HG03025 (cell line): ENCODE data around the gene PLXDC1.

Experiments used
- ATAC-seq: cut with Tn5 transposase; IDR thresholded peaks from one replicate; pipeline ENCODE4 v1.9.1; 2021; ENCODE audit warnings: mild to moderate bottlenecking, moderate library complexity; ENCODE audit not compliant: unreplicated experiment, low FRiP score

Gene PLXDC1

GRCh38 chr17:39158623-39159022, 7.2 kb upstream of the PLXDC1 start:
- ATAC-seq, result no peak

- no peak for ATAC-seq
These were observed 5.1 kb upstream of the PLXDC1 start for GRCh38 chr17:39156491-39156890.

GRCh38 chr17:39155654-39156053, 4.2 kb upstream of the PLXDC1 start:
- no peak for ATAC-seq

- no peak for ATAC-seq
These were observed 2.2 kb upstream of the PLXDC1 start for GRCh38 chr17:39153599-39154051.

GRCh38 chr17:39151943-39152818, 744 bp upstream of the PLXDC1 start:
- ATAC-seq, result no peak

- no peak for ATAC-seq
These were observed 665 bp downstream of the PLXDC1 start for GRCh38 chr17:39150795-39151149.

- no peak for ATAC-seq
These were observed 1.3 kb downstream of the PLXDC1 start for GRCh38 chr17:39150104-39150634.

GRCh38 chr17:39147221-39148185, 3.9 kb downstream of the PLXDC1 start:
- no peak for ATAC-seq

GRCh38 chr17:39146273-39146672, 5.2 kb downstream of the PLXDC1 start:
- no peak for ATAC-seq

- no peak for ATAC-seq
These were observed 6.3 kb downstream of the PLXDC1 start for GRCh38 chr17:39145143-39145542.

- no peak for ATAC-seq
These were observed 7.0 kb downstream of the PLXDC1 start for GRCh38 chr17:39144416-39144840.

- no peak for ATAC-seq
These were observed 7.8 kb downstream of the PLXDC1 start for GRCh38 chr17:39143552-39144093.

GRCh38 chr17:39141915-39142664, 9.3 kb downstream of the PLXDC1 start:
- ATAC-seq, result no peak

- no peak for ATAC-seq
These were observed 10.1 kb downstream of the PLXDC1 start for GRCh38 chr17:39141294-39141693.

GRCh38 chr17:39139561-39139960, 11.9 kb downstream of the PLXDC1 start:
- no peak for ATAC-seq

GRCh38 chr17:39139161-39139511, 12.3 kb downstream of the PLXDC1 start:
- ATAC-seq, result no peak

- ATAC-seq, result no peak
These were observed 12.8 kb downstream of the PLXDC1 start for GRCh38 chr17:39138431-39139160.

- ATAC-seq, result no peak
These were observed 16.6 kb downstream of the PLXDC1 start for GRCh38 chr17:39134878-39135277.

GRCh38 chr17:39132192-39132610, 19.2 kb downstream of the PLXDC1 start:
- ATAC-seq, result no peak
